Stimulated activated naive CD8-positive, alpha-beta T cell treated with anti-CD3 and anti-CD28 coated beads, Interleukin-15, Interleukin-2, amounts not matched to agents 100 ng/mL and 50 ng/mL, for 24 hours (primary cell): ENCODE results near the gene ATF5.
A peak's percentile ranks its signal among the peaks of the same experiment; 100 is the strongest.

Source experiments
- H3K27ac Mint-ChIP-seq: one replicate; pipeline ENCODE4 v1.8.0; 2021; ENCODE audit warnings: mild to moderate bottlenecking, mixed read lengths
- H3K27me3 Mint-ChIP-seq: one replicate; pipeline ENCODE4 v1.8.0; 2021; ENCODE audit warnings: mixed read lengths
- H3K36me3 Mint-ChIP-seq: one replicate; pipeline ENCODE4 v1.8.0; 2021; ENCODE audit warnings: low read depth, mixed read lengths
- H3K4me1 Mint-ChIP-seq: one replicate; pipeline ENCODE4 v1.8.0; 2021; ENCODE audit warnings: low read depth, mixed read lengths
- H3K4me3 Mint-ChIP-seq: one replicate; pipeline ENCODE4 v1.8.0; 2021; ENCODE audit warnings: mild to moderate bottlenecking, mixed read lengths
- H3K9me3 Mint-ChIP-seq: one replicate; pipeline ENCODE4 v1.8.0; 2021; ENCODE audit warnings: mixed read lengths

The ATF5 gene

GRCh38 chr19:49929121-49929610 is at the start of gene ATF5, which contains the start of gene NUP62:
Gene ATF5 (plus strand): TSS chr19:49929205. CDS start chr19:49930851, 1,646 bp downstream.
Gene NUP62 (minus strand): TSS chr19:49929504. CDS start chr19:49909807, 19,697 bp downstream.
- Mint-ChIP-seq H3K27ac (peak within 1 kb of the TSS; percentile 98), H3K27me3 (no peaks in the 10 kb centered on the region), H3K4me3 (peak within 1 kb of the TSS; percentile 98), H3K36me3 (peaks cover 64% of the 10 kb centered on the region), H3K4me1 (peaks cover 84% of the 10 kb centered on the region), H3K9me3 (peaks cover 4% of the 10 kb centered on the region)

GRCh38 chr19:49879243-49879963 is 49.6 kb upstream of the ATF5 start:
- H3K27ac Mint-ChIP-seq = no peak overlapping the region
- H3K4me1 Mint-ChIP-seq = peaks cover 31% of the 10 kb centered on the region
- no peaks in the 10 kb centered on the region for H3K9me3 Mint-ChIP-seq
- no peaks in the 10 kb centered on the region for H3K27me3 Mint-ChIP-seq
- peaks cover 36% of the 10 kb centered on the region for H3K36me3 Mint-ChIP-seq
- no peak overlapping the region for H3K4me3 Mint-ChIP-seq

- Mint-ChIP-seq H3K9me3 (no peaks in the 10 kb centered on the region), H3K27ac (no peak overlapping the region), H3K4me1 (peaks cover 25% of the 10 kb centered on the region), H3K27me3 (no peaks in the 10 kb centered on the region), H3K4me3 (no peak overlapping the region), H3K36me3 (peaks cover 45% of the 10 kb centered on the region)
Measured at GRCh38 chr19:49880162-49880869, 48.7 kb upstream of the ATF5 start.

- peaks cover 48% of the 10 kb centered on the region for H3K36me3 Mint-ChIP-seq
- H3K27ac Mint-ChIP-seq = no peak overlapping the region
- H3K4me1 Mint-ChIP-seq = peaks cover 18% of the 10 kb centered on the region
- no peaks in the 10 kb centered on the region for H3K27me3 Mint-ChIP-seq
- H3K9me3 Mint-ChIP-seq = no peaks in the 10 kb centered on the region
- H3K4me3 Mint-ChIP-seq = no peak overlapping the region
Measured at GRCh38 chr19:49881186-49881585, 47.8 kb upstream of the ATF5 start.

- Mint-ChIP-seq H3K27me3 (no peaks in the 10 kb centered on the region), H3K36me3 (peaks cover 52% of the 10 kb centered on the region), H3K4me3 (no peak overlapping the region), H3K4me1 (peaks cover 18% of the 10 kb centered on the region), H3K9me3 (no peaks in the 10 kb centered on the region), H3K27ac (no peak overlapping the region)
Measured at GRCh38 chr19:49881672-49882394, 47.2 kb upstream of the ATF5 start.

GRCh38 chr19:49882643-49883042 is 46.4 kb upstream of the ATF5 start:
- Mint-ChIP-seq H3K4me3 (no peak overlapping the region), H3K27ac (no peak overlapping the region), H3K9me3 (no peaks in the 10 kb centered on the region), H3K36me3 (peaks cover 52% of the 10 kb centered on the region), H3K27me3 (no peaks in the 10 kb centered on the region), H3K4me1 (peaks cover 18% of the 10 kb centered on the region)

GRCh38 chr19:49883094-49883493 is 45.9 kb upstream of the ATF5 start:
- Mint-ChIP-seq H3K27ac (no peak overlapping the region), H3K4me1 (peaks cover 15% of the 10 kb centered on the region), H3K36me3 (peaks cover 50% of the 10 kb centered on the region), H3K9me3 (no peaks in the 10 kb centered on the region), H3K27me3 (no peaks in the 10 kb centered on the region), H3K4me3 (no peak overlapping the region)

- H3K27me3 Mint-ChIP-seq = no peaks in the 10 kb centered on the region
- peaks cover 45% of the 10 kb centered on the region for H3K36me3 Mint-ChIP-seq
- no peak overlapping the region for H3K27ac Mint-ChIP-seq
- no peak overlapping the region for H3K4me3 Mint-ChIP-seq
- H3K9me3 Mint-ChIP-seq = no peaks in the 10 kb centered on the region
- H3K4me1 Mint-ChIP-seq = peaks cover 5% of the 10 kb centered on the region
Measured at GRCh38 chr19:49884109-49884508, 44.9 kb upstream of the ATF5 start.

- Mint-ChIP-seq H3K4me1 (no peaks in the 10 kb centered on the region), H3K36me3 (peaks cover 40% of the 10 kb centered on the region), H3K9me3 (no peaks in the 10 kb centered on the region), H3K4me3 (no peak overlapping the region), H3K27ac (no peak overlapping the region), H3K27me3 (no peaks in the 10 kb centered on the region)
Measured at GRCh38 chr19:49884760-49885159, 44.2 kb upstream of the ATF5 start.

- Mint-ChIP-seq H3K4me1 (peaks cover 3% of the 10 kb centered on the region), H3K4me3 (no peak overlapping the region), H3K27ac (no peak overlapping the region), H3K9me3 (no peaks in the 10 kb centered on the region), H3K36me3 (peaks cover 28% of the 10 kb centered on the region), H3K27me3 (no peaks in the 10 kb centered on the region)
Measured at GRCh38 chr19:49887037-49887664, 41.9 kb upstream of the ATF5 start.

- Mint-ChIP-seq H3K36me3 (peaks cover 24% of the 10 kb centered on the region), H3K4me3 (no peak overlapping the region), H3K27ac (no peak overlapping the region), H3K4me1 (peaks cover 10% of the 10 kb centered on the region), H3K27me3 (no peaks in the 10 kb centered on the region), H3K9me3 (no peaks in the 10 kb centered on the region)
Measured at GRCh38 chr19:49887665-49888509, 41.1 kb upstream of the ATF5 start.

GRCh38 chr19:49888510-49888824 is 40.5 kb upstream of the ATF5 start:
- peaks cover 22% of the 10 kb centered on the region for H3K36me3 Mint-ChIP-seq
- H3K9me3 Mint-ChIP-seq = no peaks in the 10 kb centered on the region
- peaks cover 15% of the 10 kb centered on the region for H3K4me1 Mint-ChIP-seq
- H3K27ac Mint-ChIP-seq = no peak overlapping the region
- no peak overlapping the region for H3K4me3 Mint-ChIP-seq
- H3K27me3 Mint-ChIP-seq = no peaks in the 10 kb centered on the region

- H3K9me3 Mint-ChIP-seq = no peaks in the 10 kb centered on the region
- peaks cover 18% of the 10 kb centered on the region for H3K4me1 Mint-ChIP-seq
- H3K4me3 Mint-ChIP-seq = no peak overlapping the region
- H3K27me3 Mint-ChIP-seq = no peaks in the 10 kb centered on the region
- H3K27ac Mint-ChIP-seq = no peak overlapping the region
- H3K36me3 Mint-ChIP-seq = peaks cover 21% of the 10 kb centered on the region
Measured at GRCh38 chr19:49889038-49889686, 39.8 kb upstream of the ATF5 start.
